ENCODE results near the gene ME1. TPM values are rescaled to one million over a fixed set of nuclear protein-coding genes. Genes with fewer than 3 reads are reported as not detected.

Gene ME1
- total and polyA plus RNA-seq, 2 of the 13 experiments (the other 11 are each of a cell fraction or from before 2014, with no cell fraction given) = not detected

DNA sequence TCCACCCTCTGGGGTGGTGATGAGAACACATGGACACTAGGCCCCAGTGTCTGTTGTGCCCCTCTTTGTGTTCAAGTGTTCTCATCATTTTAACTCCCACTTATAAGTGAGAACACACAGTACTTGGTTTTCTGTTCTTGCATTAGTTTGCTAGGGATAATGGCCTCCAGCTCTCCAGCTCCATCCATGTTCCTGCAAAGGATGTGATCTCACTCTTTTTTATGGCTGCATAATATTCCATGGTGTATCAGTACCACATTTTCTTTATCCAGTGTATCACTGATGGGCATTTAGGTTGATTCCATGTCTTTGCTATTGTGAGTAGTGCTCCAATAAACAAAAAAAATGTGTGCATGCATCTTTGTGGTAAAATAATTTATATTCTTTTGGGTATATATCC, 170.3 kb downstream of the ME1 start (continued):
- TF ChIP-seq, protein P1, sequence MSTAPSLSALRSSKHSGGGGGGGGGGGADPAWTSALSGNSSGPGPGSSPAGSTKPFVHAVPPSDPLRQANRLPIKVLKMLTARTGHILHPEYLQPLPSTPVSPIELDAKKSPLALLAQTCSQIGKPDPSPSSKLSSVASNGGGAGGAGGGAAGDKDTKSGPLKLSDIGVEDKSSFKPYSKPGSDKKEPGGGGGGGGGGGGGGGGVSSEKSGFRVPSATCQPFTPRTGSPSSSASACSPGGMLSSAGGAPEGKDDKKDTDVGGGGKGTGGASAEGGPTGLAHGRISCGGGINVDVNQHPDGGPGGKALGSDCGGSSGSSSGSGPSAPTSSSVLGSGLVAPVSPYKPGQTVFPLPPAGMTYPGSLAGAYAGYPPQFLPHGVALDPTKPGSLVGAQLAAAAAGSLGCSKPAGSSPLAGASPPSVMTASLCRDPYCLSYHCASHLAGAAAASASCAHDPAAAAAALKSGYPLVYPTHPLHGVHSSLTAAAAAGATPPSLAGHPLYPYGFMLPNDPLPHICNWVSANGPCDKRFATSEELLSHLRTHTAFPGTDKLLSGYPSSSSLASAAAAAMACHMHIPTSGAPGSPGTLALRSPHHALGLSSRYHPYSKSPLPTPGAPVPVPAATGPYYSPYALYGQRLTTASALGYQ (CRISPR knock-in tag; IDR thresholded peaks at IDR 0.05) = no peak
- TF ChIP-seq ZNF335 (CRISPR knock-in tag; IDR thresholded peaks at IDR 0.05) = no peak

DNA sequence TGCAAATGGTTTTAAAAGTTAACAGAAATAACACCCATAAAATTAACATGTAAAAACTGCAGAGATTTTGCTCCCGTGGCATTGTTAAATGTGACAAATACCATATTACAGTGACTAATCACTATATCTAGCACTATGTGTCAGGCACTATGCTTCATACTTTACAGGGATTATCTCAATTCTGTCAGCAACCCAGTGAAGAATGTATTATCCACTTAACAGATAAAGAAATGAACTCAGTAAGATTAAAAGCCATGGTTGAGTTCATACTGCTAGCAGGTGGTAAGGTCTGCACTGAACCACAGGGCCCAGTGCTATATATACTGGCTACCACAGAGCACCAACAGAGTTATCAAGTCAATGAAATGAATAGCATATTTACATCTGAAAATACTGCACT, 172.3 kb downstream of the ME1 start:
- Histone ChIP-seq H4K20me1 (ENCODE audit: insufficient read depth, low read length) (no peaks in the 10 kb centered on the region), H3K4me1 (ENCODE audit: insufficient read depth, low read length) (no peaks in the 10 kb centered on the region), H3K9me3 (ENCODE audit: low read length) (no peaks in the 10 kb centered on the region), H3K79me2 (ENCODE audit: insufficient read depth, low read length) (no peaks in the 10 kb centered on the region), H2AFZ (ENCODE audit: low read length) (no peak overlapping the region), H3K36me3 (replicated peaks in 1 of 2; ENCODE audit: control insufficient read depth in 1 of 2, insufficient read depth in 2 of 2, low read length in 2 of 2) (no peaks in the 10 kb centered on the region), H3K4me2 (ENCODE audit: low read depth, low read length) (no peak overlapping the region), H3K4me3 (replicated peaks in 1 of 3; ENCODE audit: insufficient read depth in 1 of 3, low read depth in 2 of 3, low read length in 3 of 3) (no peak overlapping the region), H3K9ac (ENCODE audit: insufficient read depth, low read depth, low read length) (no peak overlapping the region), H3K27me3 (ENCODE audit: control insufficient read depth in 1 of 2, insufficient read depth in 2 of 2, low read length in 2 of 2) (no peaks in the 10 kb centered on the region), H3K27ac (ENCODE audit: extremely low read length, insufficient read depth, low read length) (no peak overlapping the region)
- intact Hi-C loops (cut with micrococcal nuclease; ENCODE audit: unreplicated experiment) (no loop called here), in situ Hi-C loops (cut with HindIII; ENCODE audit: extremely low pct_ligation_motif_present, low pct_unique_long_range_greater_than_20kb) (no loop called here)
- ChIA-PET CTCF (ENCODE audit: low intra/inter-chr PET ratio, low total read pairs) (no interaction called here), POLR2A (no interaction called here)
- 0% methylated on average over 1 of the region's 1 CpG for WGBS (ENCODE audit: low lambda C conversion rate)
- FAIRE-seq (no peak), ATAC-seq (no peak), DNase-seq (ENCODE audit: low spot score) (no peak)
- BruUV-seq (replicated peaks) = no TSS peak
- TF ChIP-seq, protein P2, sequence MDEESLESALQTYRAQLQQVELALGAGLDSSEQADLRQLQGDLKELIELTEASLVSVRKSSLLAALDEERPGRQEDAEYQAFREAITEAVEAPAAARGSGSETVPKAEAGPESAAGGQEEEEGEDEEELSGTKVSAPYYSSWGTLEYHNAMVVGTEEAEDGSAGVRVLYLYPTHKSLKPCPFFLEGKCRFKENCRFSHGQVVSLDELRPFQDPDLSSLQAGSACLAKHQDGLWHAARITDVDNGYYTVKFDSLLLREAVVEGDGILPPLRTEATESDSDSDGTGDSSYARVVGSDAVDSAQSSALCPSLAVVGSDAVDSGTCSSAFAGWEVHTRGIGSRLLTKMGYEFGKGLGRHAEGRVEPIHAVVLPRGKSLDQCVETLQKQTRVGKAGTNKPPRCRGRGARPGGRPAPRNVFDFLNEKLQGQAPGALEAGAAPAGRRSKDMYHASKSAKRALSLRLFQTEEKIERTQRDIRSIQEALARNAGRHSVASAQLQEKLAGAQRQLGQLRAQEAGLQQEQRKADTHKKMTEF (CRISPR knock-in tag; IDR thresholded peaks at IDR 0.05) = no peak
- TF ChIP-seq ZBTB42 (CRISPR knock-in tag; IDR thresholded peaks at IDR 0.05) (no peak), MTF2 (CRISPR knock-in tag; IDR thresholded peaks at IDR 0.05; ENCODE audit: borderline replicate concordance) (no peak), EZH2 (conservative IDR thresholded peaks at IDR 0.05; ENCODE audit: low read depth, low read length) (no peak), ZNF318 (CRISPR knock-in tag; IDR thresholded peaks at IDR 0.05) (no peak), SRF (IDR thresholded peaks at IDR 0.05; ENCODE audit: low read depth, low read length) (no peak), ZNF546 (CRISPR knock-in tag; conservative IDR thresholded peaks at IDR 0.05) (no peak), ATF3 (CRISPR knock-in tag; IDR thresholded peaks at IDR 0.05) (no peak)
- TF ChIP-seq, protein P3, sequence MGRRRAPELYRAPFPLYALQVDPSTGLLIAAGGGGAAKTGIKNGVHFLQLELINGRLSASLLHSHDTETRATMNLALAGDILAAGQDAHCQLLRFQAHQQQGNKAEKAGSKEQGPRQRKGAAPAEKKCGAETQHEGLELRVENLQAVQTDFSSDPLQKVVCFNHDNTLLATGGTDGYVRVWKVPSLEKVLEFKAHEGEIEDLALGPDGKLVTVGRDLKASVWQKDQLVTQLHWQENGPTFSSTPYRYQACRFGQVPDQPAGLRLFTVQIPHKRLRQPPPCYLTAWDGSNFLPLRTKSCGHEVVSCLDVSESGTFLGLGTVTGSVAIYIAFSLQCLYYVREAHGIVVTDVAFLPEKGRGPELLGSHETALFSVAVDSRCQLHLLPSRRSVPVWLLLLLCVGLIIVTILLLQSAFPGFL (CRISPR knock-in tag; IDR thresholded peaks at IDR 0.05) = no peak
